Measurements from ENCODE around the gene PHKA2.
"Not testable (repeated sequence)": the region's sequence is repeated elsewhere in the genome, so short reads cannot be mapped to it uniquely, and the experiment has no call there.

GRCh38 chrX:18847901-18848300 lies 136.0 kb downstream of the PHKA2 start:
- TF ChIP-seq POLR2A, CTCF (IDR thresholded peaks at IDR 0.05): not testable (repeated sequence)

Measured in right lobe of liver (tissue), 4 donors.